IPS-NIHi11 (cell line): Measurements from ENCODE around the gene CAMK1D.
"Not testable (repeated sequence)": the region's sequence is repeated elsewhere in the genome, so short reads cannot be mapped to it uniquely, and the experiment has no call there.

Experiments
- DNase-seq: peaks from one replicate; pipeline ENCODE4 v3.0.0; 2012; ENCODE audit warnings: mixed read lengths, low spot score

CAMK1D gene

DNA sequence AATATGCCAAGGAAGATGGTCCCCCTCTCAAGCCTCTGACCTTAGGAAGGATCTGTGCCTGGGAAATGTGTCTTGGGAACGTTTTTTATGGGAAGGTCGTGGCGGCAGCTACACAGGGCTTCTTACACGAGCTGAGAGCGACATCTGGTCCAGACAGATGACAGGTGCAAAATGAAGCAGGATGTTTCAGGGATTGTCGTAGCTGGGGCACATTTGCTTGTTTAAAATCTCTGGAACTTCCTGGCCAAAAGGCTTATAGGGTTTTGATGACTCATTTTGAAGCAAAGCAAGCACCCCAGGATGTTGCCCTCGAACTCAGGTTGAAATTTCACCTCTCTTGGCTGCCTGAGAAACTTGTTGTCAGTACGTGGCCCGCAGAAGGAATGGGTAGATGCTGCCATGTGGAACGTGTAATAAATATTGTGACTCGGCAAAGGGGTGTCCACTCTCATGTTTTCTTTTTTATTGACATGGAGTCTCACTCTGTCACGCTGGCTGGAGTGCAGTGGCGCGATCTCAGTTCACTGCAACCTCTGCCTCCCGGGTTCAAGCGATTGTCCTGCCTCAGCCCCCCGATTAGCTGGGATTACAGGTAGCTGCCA, 117.5 kb downstream of the CAMK1D start:
- DNase-seq, result no peak

DNA sequence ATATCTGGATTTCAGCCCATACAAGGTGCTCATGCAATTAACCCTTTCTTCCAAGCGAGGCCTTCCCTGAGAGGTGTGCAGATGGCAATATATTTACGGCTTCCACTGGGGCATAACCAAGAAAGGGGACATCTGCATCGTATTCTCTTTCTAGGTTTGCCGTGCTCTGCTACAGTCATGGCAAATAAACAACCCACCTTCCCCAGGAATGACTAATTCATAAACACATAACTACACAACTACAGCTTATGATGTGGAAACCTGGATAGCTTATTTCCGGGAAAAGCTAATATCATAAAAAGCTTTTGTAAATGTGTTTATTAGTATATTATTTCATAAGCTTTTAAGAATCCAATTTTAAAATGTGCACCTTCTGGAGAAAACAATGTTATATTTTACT, 120.0 kb downstream of the CAMK1D start:
- no peak for DNase-seq

DNA sequence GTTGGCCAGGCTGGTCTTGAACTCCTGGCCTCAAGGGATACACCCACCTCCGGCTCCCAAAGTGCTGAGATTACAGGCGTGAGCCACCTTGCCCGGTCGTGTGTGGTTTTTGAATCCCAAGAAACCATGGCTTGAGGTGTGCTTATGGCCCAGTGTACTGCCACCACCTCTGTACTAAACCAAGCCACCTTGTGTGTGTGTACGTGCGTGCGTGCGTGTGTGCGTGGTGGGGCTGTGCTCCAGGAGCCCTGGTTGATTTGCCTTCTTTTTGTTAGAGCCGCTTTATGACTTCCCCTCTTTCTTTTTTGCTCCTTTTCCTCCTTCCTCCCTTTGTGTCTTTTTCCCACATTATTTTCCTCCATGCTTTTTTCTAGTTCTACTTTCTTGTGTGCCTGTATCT, 121.4 kb downstream of the CAMK1D start:
- DNase-seq, result no peak

DNA sequence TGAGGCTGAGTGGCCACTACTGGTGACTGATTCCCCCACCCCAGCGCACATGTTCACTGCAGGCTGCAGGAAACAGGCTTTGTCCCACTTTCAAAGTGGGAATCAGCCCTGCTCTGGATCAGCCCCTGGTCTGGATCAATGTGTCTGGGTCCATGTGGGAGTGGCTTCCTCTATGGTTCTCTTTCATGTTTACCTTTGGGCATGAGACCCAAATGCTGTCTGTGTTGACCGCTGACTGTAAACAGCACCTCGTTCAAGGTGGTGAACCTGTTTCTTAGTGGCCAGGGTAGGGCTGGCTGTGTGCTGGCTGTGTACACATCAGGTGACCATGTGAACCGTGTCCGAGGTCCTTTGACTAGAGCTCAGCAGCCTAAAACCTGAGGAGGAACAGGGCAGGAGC, 121.8 kb downstream of the CAMK1D start:
- no peak for DNase-seq

DNA sequence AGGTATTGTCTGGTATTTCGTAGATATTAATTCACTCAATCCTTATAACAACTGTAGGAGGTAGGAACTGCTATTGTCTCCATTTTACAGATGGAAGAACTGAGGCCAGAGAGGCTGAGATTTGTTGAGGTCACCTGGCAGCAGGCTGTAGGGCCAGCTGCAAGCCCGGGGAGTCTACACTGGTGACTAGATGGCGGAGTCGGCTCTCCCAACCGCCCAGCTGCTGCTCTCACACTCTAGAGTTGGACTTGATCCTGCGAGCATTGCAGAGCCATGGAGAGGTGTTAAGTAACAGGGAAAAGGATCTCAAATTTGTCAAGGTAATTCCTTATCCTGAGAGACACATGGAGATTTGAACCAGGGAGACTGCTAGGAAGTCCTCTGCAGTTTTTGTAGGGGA, 124.1 kb downstream of the CAMK1D start:
- no peak for DNase-seq

DNA sequence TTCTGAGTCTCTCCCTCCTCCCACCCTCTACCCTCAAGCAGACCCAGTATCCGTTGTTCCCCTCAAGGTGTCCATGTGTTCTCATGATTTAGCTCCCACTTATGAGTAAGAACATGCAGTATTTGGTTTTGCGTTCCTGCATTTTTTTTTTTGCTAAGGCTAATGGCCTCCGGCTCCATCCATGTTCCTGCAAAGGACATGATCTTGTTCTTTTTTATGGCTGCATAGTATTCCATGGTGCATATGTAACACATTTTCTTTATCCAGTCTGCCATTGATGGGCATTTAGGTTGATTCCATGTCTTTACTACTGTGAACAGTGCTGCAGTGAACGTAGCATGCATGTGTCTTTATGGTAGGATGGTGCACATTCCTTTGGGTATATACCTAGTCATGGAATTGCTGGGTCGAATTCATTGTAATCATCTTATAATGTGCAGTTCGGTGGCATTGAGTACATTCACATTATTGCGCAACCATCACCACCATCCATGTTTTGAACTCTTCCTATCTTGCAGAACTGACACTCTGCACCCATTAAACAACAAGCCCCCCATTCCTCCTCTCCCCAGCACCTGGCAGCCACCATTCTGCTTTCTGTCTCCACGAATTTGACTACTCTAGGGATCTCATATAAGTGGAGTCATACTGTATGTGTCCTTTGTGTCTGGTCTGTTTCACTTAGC, 125.5 kb downstream of the CAMK1D start:
- no peak for DNase-seq

DNA sequence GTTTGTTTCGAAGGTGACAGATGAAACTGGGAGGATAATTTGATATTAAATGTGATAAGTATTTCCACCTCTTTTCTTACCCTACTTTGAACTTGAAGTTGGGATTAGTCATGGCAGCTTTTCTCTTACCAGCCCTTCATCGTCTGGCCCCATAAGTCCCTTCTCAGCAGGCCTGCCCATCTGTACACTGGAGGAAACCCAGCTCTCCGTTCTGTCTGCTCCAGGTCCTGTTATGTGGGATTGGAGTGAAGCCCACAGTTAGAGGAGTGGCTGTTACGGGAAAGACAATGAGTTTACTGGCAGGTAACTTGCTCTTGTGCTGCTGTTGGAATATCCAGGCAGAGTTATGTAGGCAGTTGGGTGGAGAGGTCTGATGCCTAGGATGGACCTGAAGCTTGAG, 127.3 kb downstream of the CAMK1D start:
- DNase-seq, result no peak

DNA sequence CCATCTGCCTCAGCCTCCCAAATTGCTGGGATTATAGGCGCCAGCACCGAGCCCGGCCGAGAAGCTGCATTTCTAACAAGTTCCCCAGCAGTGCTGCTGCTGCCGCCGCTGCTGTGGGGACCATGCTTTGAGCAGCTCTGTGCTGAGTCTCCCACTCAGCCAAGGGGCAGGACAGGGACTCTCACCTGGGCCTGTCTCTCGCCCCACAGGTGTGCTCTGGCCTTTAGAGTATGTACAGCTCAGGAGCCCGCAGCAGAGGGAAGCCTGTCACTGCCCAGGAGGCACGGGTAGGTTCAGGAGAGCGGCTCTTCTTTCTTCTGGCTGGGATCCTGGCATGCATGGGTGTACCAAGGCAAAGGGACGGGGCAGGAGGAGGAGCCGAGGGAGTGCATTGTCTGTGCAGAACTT, 130.1 kb downstream of the CAMK1D start:
- DNase-seq, result no peak

DNA sequence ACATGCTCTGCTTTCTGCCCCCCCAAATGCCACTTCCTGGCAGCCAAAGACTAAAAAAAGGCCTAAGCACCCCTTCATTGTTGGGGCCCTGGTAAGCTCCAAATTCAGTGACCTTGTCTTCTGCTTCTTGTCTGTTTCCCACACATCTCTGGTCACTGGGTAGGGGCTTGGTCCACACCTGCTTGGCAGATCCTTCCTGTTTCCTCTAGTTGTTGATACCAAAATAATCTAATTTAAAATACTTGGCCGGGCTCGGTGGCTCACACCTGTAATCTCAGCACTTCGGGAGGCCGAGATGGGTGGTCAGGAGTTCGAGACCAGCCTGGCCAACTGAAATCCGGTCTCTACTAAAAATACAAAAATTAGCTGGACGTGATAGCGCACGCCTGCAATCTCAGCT, 130.6 kb downstream of the CAMK1D start:
- no peak for DNase-seq

DNA sequence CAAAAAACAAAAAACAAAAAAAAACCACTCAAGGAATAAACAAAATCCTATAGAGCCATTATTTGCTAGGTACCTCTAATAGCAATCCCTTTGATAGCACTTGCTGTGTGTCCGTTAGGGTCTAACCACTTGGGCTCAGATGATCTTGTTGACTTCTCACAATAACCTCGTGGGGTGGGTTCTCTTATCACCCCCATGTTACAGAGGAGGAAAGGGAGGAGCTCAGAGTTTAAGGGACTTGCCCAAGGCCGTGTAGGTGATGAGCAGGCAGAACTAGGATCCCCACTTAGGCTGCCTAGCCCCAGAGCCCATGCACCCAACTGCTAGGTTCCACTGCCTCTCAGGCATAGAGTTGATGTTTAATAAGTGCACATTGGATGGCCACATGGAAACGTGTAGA, 131.1 kb downstream of the CAMK1D start:
- no peak for DNase-seq

DNA sequence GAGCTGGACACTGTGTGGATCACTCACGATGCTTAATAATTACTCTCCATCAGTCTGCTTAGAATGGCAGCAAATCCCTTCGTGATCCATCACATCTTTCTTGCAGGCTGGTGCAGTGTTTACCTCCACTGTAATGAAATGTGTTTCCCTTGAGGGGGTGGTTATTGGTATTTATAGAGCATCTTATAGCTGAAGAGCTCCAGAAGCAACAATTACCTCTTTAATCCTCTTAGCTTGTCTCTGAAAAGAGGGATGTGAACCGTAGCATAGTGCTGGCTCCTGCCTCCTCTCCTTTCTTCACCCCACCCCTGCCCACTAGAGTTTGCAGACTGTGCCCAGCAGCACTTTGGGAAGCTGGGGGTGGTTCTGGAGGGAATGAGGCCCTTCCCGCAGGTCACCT, 132.6 kb downstream of the CAMK1D start:
- no peak for DNase-seq

DNA sequence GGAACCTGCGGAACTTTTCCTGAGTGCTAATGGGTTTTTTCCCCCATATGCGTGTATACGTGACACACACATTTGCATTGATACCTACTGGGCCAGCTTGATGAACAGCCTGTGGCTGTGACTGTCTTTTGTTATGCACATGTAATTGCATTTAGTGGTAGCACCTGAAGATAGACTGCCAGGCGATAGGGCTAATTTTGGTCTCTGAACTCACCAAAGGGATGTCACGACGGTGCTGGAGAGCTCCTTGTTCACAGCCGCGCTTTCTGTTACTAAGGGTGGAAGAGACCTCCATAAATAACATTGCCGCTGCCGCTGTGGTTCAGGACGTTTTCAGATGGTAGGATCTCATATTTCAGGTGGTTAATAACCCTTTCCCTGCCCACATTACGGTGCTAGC, 133.2 kb downstream of the CAMK1D start:
- DNase-seq, result peak; percentile 57

DNA sequence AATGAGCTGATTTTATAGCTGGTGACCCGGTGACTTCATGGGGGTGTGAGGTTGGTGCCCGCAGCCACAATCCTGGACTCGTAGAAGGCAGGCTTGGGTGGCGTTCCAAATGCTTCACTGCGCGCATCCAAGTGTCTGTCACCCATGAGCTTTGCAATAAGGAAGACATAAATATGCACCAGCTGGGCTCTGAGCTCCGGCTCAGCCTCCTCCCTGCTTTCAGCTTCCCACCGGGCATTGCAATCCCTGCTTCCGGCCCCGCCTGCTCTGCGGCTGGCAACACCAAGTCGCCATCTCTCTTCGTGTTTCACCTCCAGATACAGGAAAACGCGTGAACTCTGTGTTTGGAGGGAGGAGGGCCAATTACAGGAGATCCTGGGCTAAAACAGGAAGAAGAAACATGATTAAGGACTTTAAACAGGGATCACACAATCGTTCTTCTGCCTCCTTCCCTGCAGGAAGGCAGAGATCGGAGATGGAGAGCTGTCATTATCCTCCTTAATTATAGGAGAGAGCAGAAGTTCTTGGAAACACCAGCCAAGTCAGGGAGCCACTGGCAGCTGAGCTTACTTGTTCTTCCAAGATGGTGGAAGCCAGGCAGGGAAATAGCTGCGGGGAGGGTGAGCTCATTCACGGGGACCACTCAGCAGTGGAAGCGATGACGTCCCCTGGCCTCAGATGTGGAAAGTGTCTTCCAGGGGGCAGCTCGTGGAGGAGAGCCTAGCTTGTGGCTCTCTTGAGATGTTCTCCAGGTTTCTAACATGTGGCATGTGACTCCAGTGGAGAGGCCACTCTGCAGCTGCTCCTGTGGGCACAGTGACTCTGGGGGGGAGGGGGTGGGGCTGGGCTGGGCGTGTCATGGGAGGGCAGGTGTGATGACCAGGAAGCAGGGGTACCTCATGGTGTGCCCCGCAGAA, 134.9 kb downstream of the CAMK1D start:
- DNase-seq, result no peak

DNA sequence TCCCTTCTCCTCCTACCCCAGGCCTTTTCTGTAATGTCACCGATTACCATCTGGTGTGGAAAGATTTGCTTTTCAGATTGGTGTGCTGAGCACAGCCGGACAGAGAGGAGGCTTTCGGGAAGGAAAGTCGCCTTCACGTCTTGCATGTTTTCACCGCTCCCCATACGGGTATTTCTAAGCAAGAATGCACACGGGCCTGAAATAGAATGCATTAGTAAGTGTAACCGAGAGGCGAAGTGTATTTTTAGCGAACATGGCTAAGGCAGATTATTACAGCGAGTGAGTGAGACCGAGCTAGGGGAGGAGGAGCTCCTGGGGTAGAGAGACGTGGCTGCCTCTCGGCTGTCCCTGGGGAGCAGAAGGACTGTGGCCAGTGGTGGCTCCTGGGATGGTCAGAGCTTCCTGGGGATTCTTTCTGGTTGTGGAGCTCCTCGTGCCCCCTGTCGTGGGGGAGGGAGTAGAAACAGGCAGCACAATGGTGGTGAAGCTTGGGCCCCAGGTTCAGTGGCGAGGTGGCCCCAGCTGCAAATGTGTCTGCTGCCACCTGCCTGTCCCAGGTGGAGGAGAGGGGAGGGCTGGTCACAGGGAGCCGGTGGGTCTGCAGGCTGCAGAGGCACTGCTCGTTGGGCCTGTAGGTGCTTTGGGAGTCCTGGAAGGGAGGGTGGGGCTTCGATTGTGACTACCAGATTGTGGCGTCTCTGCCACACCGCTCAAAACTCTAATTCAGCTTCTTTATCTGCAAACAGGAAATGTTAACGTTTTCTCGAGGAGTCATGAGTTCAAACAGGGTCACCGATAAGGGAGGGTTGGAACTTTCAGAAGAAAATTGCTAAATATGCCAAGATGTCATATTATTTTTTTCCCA, 135.8 kb downstream of the CAMK1D start:
- peak; percentile 43 for DNase-seq

DNA sequence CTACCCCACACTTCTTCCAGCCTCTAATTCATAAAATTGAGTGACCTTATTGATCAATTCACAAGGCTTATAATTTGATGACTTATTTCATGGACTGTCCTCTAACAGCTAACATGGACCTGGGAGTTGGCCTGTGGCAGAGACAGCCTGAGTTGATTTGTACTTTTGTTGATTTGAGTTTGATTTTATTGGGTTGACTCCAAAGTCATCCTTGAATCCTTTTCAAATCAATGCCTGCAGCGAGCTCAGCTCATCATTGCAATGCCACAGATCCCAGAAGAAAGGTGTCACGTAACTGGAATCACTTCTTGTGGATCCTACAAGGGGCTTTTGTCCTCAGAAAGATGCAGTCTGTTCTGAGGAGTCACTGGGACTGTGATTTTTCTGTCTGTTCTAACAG, 138.0 kb downstream of the CAMK1D start:
- DNase-seq, result no peak

DNA sequence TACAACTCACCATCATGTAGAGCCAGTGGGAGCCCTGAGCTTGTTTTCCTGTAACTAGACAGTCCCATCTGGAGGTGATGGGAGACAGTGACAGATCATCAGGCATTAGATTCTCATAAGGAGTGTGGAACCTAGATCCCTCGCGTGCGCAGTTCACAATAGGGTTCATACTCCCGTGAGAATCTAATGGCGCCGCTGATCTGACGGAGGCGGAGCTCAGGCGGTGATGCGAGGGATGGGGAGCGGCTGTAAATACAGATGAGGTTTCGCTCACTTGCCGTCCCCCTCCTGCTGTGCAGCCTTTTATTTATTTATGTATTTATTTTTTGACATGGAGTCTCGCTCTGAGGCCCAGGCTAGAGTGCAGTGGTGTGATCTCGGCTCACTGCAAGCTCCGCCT, 139.3 kb downstream of the CAMK1D start:
- DNase-seq, result no peak

DNA sequence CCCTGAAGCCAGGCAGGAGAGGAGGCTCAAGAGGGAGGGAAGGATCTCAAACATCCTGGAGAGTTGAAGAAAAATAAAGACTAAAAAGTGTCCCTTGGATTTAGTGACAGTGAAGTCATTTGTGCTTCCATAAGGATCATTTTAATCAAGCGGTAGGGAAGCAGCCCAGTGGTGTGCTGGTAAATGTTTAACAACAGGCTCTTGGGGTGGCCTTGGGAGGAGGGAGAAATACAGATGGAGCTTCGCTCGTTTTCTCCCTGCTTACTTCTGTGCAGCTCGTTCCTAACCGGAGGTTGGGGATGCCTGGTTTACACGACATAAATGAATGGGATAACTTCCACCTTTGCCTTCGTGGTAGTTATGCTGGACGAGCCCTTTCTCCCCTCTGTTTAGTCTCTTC, 140.0 kb downstream of the CAMK1D start:
- DNase-seq, result no peak

DNA sequence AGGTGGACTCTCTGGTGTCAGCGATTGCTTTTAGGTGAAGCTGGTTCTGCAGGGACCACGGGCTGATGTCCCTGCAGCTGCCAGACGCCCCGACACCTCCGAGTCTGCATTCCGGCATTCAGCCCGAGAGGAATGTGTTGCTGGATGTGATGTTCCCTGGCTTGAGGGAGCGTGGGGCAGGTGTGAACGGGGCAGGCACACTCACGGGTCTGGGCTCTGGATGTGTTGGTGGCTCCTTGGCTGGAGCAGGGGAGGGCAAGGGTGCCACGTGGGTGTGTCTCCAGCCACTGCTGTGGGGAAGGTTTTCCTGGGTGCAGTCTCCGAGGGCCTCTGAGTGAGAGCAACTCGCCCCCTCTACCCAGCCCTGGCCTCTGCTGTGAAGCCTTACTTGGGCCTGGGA, 140.5 kb downstream of the CAMK1D start:
- DNase-seq, result no peak

DNA sequence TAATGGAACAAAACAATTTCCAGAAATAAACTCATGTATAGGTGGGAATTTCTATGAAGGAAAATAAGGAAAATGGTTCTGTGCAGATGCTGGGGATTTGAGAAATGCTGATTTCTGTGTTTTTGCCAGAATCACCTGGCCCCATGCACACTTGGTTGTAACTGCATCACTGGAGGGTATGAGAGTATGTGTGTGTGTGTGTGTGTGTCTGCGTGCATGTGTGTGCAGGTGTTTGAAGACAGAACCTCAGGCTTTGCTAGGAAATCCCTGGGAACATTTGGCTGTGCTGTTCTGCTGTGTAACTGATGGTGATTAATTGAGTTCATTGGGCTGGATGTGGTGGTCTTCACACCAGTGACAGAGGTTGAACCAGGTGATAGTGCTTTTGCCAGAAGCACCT, 141.6 kb downstream of the CAMK1D start:
- DNase-seq, result no peak

DNA sequence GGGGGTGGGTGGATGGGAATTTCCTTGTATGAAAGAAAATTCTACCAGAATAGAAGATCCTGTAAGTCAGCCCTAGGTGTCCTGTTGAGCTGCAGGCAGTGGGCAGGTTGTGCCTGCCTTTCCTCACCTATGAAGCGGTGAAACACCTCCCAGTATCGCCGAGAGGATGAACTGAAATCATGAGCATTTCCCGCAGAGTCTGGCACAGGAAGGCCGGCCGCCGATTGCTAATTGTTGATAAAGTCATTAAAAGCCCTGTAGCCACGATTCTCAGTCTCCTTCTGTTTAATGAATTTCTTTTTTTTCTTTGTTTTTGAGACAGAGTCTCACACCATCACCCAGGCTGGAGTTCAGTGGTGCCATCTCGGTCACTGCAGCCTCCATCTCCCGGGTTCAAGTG, 142.1 kb downstream of the CAMK1D start:
- no peak for DNase-seq

DNA sequence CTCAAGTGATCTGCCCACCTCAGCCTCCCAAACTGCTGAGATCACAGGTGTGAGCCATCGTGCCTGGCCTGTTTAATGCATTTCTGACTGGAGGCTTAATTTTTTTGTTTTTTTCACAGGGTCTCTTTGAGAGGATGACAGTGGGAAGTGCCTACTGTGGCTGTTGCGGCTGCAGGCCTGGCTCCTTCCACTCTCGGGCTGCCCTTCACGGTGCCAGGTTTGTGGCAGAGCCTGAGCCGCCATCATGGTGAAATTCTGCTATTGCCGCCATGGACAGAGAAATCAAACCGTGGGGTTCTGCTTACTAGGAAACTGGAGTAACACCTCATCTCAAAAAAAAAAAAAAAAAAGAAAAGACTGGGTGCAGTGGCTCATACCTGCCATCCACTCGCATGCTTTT, 142.7 kb downstream of the CAMK1D start:
- no peak for DNase-seq

DNA sequence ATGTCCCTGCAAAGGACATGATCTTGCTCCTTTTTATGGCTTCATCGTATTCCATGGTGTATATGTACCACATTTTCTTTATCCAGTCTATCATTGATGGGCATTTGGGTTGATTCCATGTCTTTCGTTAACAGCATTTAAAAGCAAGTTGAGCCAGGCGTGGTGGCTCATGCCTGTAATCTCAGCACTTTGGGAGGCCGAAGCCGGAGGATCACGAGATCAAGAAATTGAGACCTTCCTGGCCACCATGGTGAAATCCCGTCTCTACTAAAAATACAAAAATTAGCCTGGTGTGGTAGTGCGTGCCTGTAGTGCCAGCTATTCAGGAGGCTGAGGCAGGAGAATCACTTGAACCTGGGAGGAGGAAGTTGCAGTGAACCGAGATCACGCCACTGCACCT, 147.7 kb downstream of the CAMK1D start:
- DNase-seq, result not testable (repeated sequence)
